ENCODE results near the gene ZBTB48. TPM values are rescaled to one million over a fixed set of nuclear protein-coding genes. Genes with fewer than 3 reads are reported as not detected.

ZBTB48 gene
- total and polyA plus RNA-seq, 2 donors from 2014 or later, result 27.1 to 45.5 TPM

- peaks cover 0 to 5% (median 0%) of the 10 kb centered on the region in 3 donors for H3K4me1 ChIP-seq (ENCODE audit: control insufficient read depth in 2 of 3, insufficient read depth in 2 of 3, low read depth in 1 of 3, low read length in 3 of 3)
- H3K36me3 ChIP-seq (ENCODE audit: control insufficient read depth in 2 of 3, insufficient read depth in 3 of 3, low read length in 3 of 3), result peaks cover 2 to 42% (median 38%) of the 10 kb centered on the region in 3 donors
- H3K27ac ChIP-seq (ENCODE audit: low read depth in 2 of 2, low read length in 2 of 2), result no peak overlapping the region
- H3K9ac ChIP-seq (ENCODE audit: low read length in 3 of 3), result no peak overlapping the region
- H3K4me3 ChIP-seq (ENCODE audit: low read length in 3 of 3), result no peak overlapping the region
- no peak for FAIRE-seq
- no peaks in the 10 kb centered on the region for H3K9me3 ChIP-seq (ENCODE audit: control insufficient read depth in 2 of 3, insufficient read depth in 1 of 3, low read length in 3 of 3)
- TF ChIP-seq, protein P1, sequence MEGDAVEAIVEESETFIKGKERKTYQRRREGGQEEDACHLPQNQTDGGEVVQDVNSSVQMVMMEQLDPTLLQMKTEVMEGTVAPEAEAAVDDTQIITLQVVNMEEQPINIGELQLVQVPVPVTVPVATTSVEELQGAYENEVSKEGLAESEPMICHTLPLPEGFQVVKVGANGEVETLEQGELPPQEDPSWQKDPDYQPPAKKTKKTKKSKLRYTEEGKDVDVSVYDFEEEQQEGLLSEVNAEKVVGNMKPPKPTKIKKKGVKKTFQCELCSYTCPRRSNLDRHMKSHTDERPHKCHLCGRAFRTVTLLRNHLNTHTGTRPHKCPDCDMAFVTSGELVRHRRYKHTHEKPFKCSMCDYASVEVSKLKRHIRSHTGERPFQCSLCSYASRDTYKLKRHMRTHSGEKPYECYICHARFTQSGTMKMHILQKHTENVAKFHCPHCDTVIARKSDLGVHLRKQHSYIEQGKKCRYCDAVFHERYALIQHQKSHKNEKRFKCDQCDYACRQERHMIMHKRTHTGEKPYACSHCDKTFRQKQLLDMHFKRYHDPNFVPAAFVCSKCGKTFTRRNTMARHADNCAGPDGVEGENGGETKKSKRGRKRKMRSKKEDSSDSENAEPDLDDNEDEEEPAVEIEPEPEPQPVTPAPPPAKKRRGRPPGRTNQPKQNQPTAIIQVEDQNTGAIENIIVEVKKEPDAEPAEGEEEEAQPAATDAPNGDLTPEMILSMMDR (IDR thresholded peaks at IDR 0.05; ENCODE audit: borderline replicate concordance, extremely low read depth, insufficient read depth), result no peak
- no peak for DNase-seq
- intact Hi-C loops (cut with DNase I), result no loop called here
- H3K27me3 ChIP-seq (ENCODE audit: control insufficient read depth, insufficient read depth, low read length), result no peaks in the 10 kb centered on the region
These were observed 10.3 kb downstream of the ZBTB48 start for GRCh38 chr1:6590046-6590445.

DNA sequence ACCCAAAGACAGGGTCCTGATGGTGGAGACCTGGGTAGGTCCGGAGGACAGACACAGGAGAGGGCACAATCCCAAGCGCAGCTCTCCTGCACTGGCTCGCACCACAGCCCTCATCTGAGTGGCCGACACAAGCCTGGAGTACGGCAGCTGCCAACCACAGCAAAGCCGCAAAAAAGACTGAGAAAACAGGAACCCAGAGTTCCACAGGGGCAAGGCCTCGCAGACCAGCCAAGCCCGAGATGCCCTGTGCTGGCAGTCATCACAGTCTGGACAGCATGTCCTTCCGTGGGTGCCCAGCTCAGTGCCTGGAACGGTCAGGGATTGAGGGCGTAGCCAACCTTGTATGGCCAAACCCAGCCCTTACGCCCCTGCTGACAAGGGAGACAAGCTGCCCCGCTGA lies 11.4 kb downstream of the ZBTB48 start:
- TF ChIP-seq, protein P1 (IDR thresholded peaks at IDR 0.05; ENCODE audit: borderline replicate concordance, extremely low read depth, insufficient read depth), result no peak
- H3K27me3 ChIP-seq (ENCODE audit: control insufficient read depth, insufficient read depth, low read length), result no peaks in the 10 kb centered on the region
- H3K9ac ChIP-seq (ENCODE audit: low read length in 3 of 3), result no peak overlapping the region
- intact Hi-C loops (cut with DNase I), result no loop called here
- H3K36me3 ChIP-seq (ENCODE audit: control insufficient read depth in 2 of 3, insufficient read depth in 3 of 3, low read length in 3 of 3), result peaks cover 2 to 46% (median 46%) of the 10 kb centered on the region in 3 donors
- H3K4me3 ChIP-seq (ENCODE audit: low read length in 3 of 3), result no peak overlapping the region
- DNase-seq, result no peak
- H3K9me3 ChIP-seq (ENCODE audit: control insufficient read depth in 2 of 3, insufficient read depth in 1 of 3, low read length in 3 of 3), result no peaks in the 10 kb centered on the region
- peaks cover 0 to 4% (median 3%) of the 10 kb centered on the region in 3 donors for H3K4me1 ChIP-seq (ENCODE audit: control insufficient read depth in 2 of 3, insufficient read depth in 2 of 3, low read depth in 1 of 3, low read length in 3 of 3)
- no peak for FAIRE-seq
- H3K27ac ChIP-seq (ENCODE audit: low read depth in 2 of 2, low read length in 2 of 2), result no peak overlapping the region

GRCh38 chr1:6591644-6592043 lies 11.8 kb downstream of the ZBTB48 start:
- Histone ChIP-seq H3K27ac (ENCODE audit: low read depth in 2 of 2, low read length in 2 of 2) (no peak overlapping the region), H3K27me3 (ENCODE audit: control insufficient read depth, insufficient read depth, low read length) (no peaks in the 10 kb centered on the region), H3K9ac (ENCODE audit: low read length in 3 of 3) (no peak overlapping the region), H3K4me3 (ENCODE audit: low read length in 3 of 3) (no peak overlapping the region), H3K9me3 (ENCODE audit: control insufficient read depth in 2 of 3, insufficient read depth in 1 of 3, low read length in 3 of 3) (no peaks in the 10 kb centered on the region), H3K4me1 (ENCODE audit: control insufficient read depth in 2 of 3, insufficient read depth in 2 of 3, low read depth in 1 of 3, low read length in 3 of 3) (peaks cover 0 to 8% (median 7%) of the 10 kb centered on the region in 3 donors), H3K36me3 (ENCODE audit: control insufficient read depth in 2 of 3, insufficient read depth in 3 of 3, low read length in 3 of 3) (peaks cover 2 to 50% (median 47%) of the 10 kb centered on the region in 3 donors)
- DNase-seq, result no peak
- TF ChIP-seq, protein P1 (IDR thresholded peaks at IDR 0.05; ENCODE audit: borderline replicate concordance, extremely low read depth, insufficient read depth), result no peak
- intact Hi-C loops (cut with DNase I), result no loop called here
- no peak for FAIRE-seq

DNA sequence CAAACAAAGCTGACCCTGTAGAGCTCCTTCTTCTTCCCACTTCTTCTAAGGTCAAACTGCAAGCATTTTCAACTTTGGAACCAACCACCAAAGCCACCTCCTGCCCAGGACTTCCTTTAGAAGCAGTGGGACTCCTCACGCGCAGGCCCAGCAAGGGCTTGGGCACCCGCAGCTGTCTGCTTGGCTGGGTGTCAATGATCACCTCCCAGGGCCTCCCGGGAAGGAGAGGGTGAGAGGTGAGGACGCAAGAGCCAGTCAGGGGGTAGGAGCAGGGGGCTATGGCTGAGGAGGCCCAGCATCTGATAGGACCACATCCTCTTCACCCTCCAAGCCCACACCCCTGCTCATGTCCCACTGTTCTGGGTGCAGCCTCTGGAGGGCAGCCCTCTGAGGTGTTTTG lies 12.6 kb downstream of the ZBTB48 start:
- DNase-seq (no peak), FAIRE-seq (no peak)
- Histone ChIP-seq H3K9me3 (ENCODE audit: control insufficient read depth in 2 of 3, insufficient read depth in 1 of 3, low read length in 3 of 3) (no peaks in the 10 kb centered on the region), H3K9ac (ENCODE audit: low read length in 3 of 3) (no peak overlapping the region), H3K4me1 (ENCODE audit: control insufficient read depth in 2 of 3, insufficient read depth in 2 of 3, low read depth in 1 of 3, low read length in 3 of 3) (peaks cover 0 to 16% (median 15%) of the 10 kb centered on the region in 3 donors), H3K36me3 (ENCODE audit: control insufficient read depth in 2 of 3, insufficient read depth in 3 of 3, low read length in 3 of 3) (peaks cover 2 to 58% (median 52%) of the 10 kb centered on the region in 3 donors), H3K27me3 (ENCODE audit: control insufficient read depth, insufficient read depth, low read length) (no peaks in the 10 kb centered on the region), H3K4me3 (ENCODE audit: low read length in 3 of 3) (no peak overlapping the region), H3K27ac (ENCODE audit: low read depth in 2 of 2, low read length in 2 of 2) (no peak overlapping the region)
- intact Hi-C loops (cut with DNase I), result no loop called here
- TF ChIP-seq, protein P1 (IDR thresholded peaks at IDR 0.05; ENCODE audit: borderline replicate concordance, extremely low read depth, insufficient read depth), result no peak

All from kidney (tissue), 14 donors.